OCI-LY3 (cell line): Measurements from ENCODE around the gene TNS3.

Experiments used
- CTCF ChIP-seq: fragments of 200-600, 300-600 bp; sonication (generic); IDR thresholded peaks from 2 replicates; pipeline ENCODE4 v1.5.1; 2014; ENCODE audit warnings: antibody characterized with exemption, low read length, low read depth
- EZH2phosphoT487 ChIP-seq: fragments of 200-600 bp; shearing (Covaris generic); IDR thresholded peaks from 2 replicates; pipeline ENCODE4 v1.6.1; 2018; ENCODE audit warnings: antibody characterized with exemption, mixed run types, low read depth

GRCh38 chr7:47591089-47591654 is 9.3 kb upstream of the TNS3 start:
- TF ChIP-seq CTCF, result no peak
- TF ChIP-seq EZH2phosphoT487, result no peak
